Activated CD8-positive, alpha-beta T cell treated with anti-CD3 and anti-CD28 coated beads, Interleukin-2, amount 10 ng/mL, durations not matched to agents 7 days and 5 days (primary cell): ENCODE data around the gene HBZ. TPM values are rescaled to one million over a fixed set of nuclear protein-coding genes. Genes with fewer than 3 reads are reported as not detected.

Experiments
- ATAC-seq: fragments of 150-1000 bp; cut with Tn5 transposase; one replicate; pipeline ENCODE4 v1.10.0; 2021; ENCODE audit warnings: moderate library complexity
- CTCF ChIA-PET: fragments of 350-600 bp; sonication (Branson Sonifier 250); formaldehyde crosslinking; loops from one replicate; lab custom pipeline; 2021; ENCODE audit warnings: antibody characterized with exemption; lab: Charles Lee
- POLR2A ChIA-PET: fragments of 350-600 bp; sonication (Branson Sonifier 250); formaldehyde crosslinking; loops from one replicate; lab custom pipeline; 2021; ENCODE audit warnings: antibody characterized with exemption; lab: Charles Lee
- DNase-seq: peaks from one replicate; pipeline ENCODE4 v3.0.0-alpha.2; 2020
- H3K27ac Mint-ChIP-seq: one replicate; pipeline ENCODE4 v1.8.0; 2021; ENCODE audit warnings: mild to moderate bottlenecking, mixed read lengths
- H3K27me3 Mint-ChIP-seq: one replicate; pipeline ENCODE4 v1.8.0; 2021; ENCODE audit warnings: low read depth, mixed read lengths
- H3K36me3 Mint-ChIP-seq: one replicate; pipeline ENCODE4 v1.8.0; 2021; ENCODE audit warnings: low read depth, mixed read lengths
- H3K4me1 Mint-ChIP-seq: one replicate; pipeline ENCODE4 v1.8.0; 2021; ENCODE audit warnings: low read depth, mixed read lengths
- H3K4me3 Mint-ChIP-seq: one replicate; pipeline ENCODE4 v1.8.0; 2021; ENCODE audit warnings: mild to moderate bottlenecking, mixed read lengths
- H3K9me3 Mint-ChIP-seq: one replicate; pipeline ENCODE4 v1.8.0; 2022; ENCODE audit warnings: mixed read lengths; ENCODE audit not compliant: insufficient read depth
- total RNA-seq, 2 experiments: library from RNA; stranded (reverse); gene quantifications; one replicate each; pipeline ENCODE4 v1.2.3, GENCODE V29; 2021

The HBZ gene
- total RNA-seq = not detected

DNA sequence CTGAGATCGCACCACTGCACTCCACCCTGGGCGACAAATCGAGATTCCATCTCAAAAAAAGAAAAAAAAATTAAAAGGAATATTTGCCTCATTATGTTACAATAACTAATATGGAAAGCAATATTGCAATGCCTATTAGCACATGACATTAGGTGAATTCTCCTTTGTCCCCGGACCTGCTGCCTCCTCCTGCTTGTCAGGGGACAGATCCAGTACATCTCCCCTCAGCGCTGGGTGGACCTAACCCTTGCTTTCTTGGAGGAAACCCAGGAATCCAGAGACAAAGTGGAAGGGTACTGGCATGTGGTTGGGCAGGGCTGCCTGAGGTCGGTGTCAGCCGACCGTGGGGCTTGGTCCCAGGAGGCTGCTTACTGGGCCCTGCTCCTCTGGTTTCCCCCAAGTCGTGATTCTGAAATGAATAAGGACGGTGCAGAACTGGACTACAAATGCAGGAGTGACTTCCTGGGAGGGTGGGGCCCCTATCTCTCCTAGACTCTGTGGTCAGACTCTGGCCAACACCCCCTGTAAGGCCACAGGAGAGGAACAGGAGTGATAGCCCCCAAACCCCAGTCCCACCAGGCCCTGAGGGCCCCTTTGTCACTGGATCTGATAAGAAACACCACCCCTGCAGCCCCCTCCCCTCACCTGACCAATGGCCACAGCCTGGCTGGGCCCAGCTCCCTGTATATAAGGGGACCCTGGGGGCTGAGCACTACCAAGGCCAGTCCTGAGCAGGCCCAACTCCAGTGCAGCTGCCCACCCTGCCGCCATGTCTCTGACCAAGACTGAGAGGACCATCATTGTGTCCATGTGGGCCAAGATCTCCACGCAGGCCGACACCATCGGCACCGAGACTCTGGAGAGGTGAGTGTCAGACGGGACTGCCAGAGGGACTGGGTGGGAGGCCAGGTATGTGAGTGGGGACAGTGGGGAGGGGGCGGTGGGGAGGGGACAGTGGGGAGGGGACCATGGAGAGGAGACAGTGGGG, at the start of gene HBZ:
Gene HBZ (plus strand): TSS at position 504 of the 988 bp plus-strand sequence. CDS start 266 bp downstream, at position 770.
- ATAC-seq = no peak
- peaks cover 24% of the 10 kb centered on the region for H3K27me3 Mint-ChIP-seq
- no peak for DNase-seq
- ChIA-PET POLR2A (no interaction called here), CTCF (no interaction called here)
- H3K4me1 Mint-ChIP-seq = peaks cover 9% of the 10 kb centered on the region
- peak within 1 kb of the TSS; percentile 52 for H3K27ac Mint-ChIP-seq
- H3K9me3 Mint-ChIP-seq = no peaks in the 10 kb centered on the region
- no peaks in the 10 kb centered on the region for H3K36me3 Mint-ChIP-seq
- H3K4me3 Mint-ChIP-seq = no peak within 1 kb of the TSS

DNA sequence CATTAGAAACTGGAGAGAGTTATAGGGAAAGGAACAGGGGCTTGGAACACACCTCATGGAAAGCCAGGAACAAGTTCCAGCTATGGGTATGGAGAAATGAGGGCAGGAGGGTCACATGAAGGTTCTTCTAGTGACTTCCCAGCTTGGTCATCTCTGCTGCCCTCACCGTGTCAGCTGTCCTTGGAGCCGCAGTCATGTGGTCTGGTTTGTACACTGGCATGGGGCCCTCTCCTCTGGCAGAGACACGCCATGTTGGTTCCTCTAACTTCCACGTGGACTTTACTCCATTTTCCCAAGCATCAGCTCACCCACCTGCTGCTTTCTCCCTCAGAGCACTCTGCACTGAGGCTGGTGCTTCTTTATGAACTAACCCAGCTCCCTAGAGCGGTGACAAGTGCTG, 48.1 kb upstream of the HBZ start:
- DNase-seq (no peak), ATAC-seq (no peak)
- H3K27me3 Mint-ChIP-seq = no peaks in the 10 kb centered on the region
- H3K4me3 Mint-ChIP-seq = no peak overlapping the region
- H3K9me3 Mint-ChIP-seq = no peaks in the 10 kb centered on the region
- H3K36me3 Mint-ChIP-seq = peaks cover 16% of the 10 kb centered on the region
- no peaks in the 10 kb centered on the region for H3K4me1 Mint-ChIP-seq
- CTCF ChIA-PET = interaction anchor here (1.0 to 5.5 kb wide), 6 partner anchors 9 to 258 kb away, joined by 3 to 70 read pairs (median 8); no protein-coding TSS in a partner anchor
- POLR2A ChIA-PET = interaction anchor here (1.2 kb wide), 1 partner anchor 14 kb away, joined by 3 read pairs; no protein-coding TSS in a partner anchor
- no peak overlapping the region for H3K27ac Mint-ChIP-seq

GRCh38 chr16:104928-105327, 47.5 kb upstream of the HBZ start:
- ChIA-PET POLR2A (interaction anchor here (1.2 kb wide), 1 partner anchor 15 kb away, joined by 3 read pairs; no protein-coding TSS in a partner anchor), CTCF (interaction anchor here (1.0 to 5.5 kb wide), 6 partner anchors 9 to 257 kb away, joined by 3 to 70 read pairs (median 8); no protein-coding TSS in a partner anchor)
- H3K36me3 Mint-ChIP-seq = peaks cover 21% of the 10 kb centered on the region
- no peaks in the 10 kb centered on the region for H3K9me3 Mint-ChIP-seq
- ATAC-seq (no peak), DNase-seq (no peak)
- H3K4me3 Mint-ChIP-seq = no peak overlapping the region
- no peaks in the 10 kb centered on the region for H3K4me1 Mint-ChIP-seq
- H3K27me3 Mint-ChIP-seq = no peaks in the 10 kb centered on the region
- H3K27ac Mint-ChIP-seq = no peak overlapping the region

GRCh38 chr16:105521-105920, 46.9 kb upstream of the HBZ start:
- Mint-ChIP-seq H3K4me3 (no peak overlapping the region), H3K27me3 (no peaks in the 10 kb centered on the region), H3K36me3 (peaks cover 21% of the 10 kb centered on the region), H3K4me1 (no peaks in the 10 kb centered on the region), H3K9me3 (no peaks in the 10 kb centered on the region), H3K27ac (no peak overlapping the region)
- ChIA-PET POLR2A (interaction anchor here (1.2 kb wide), 1 partner anchor 15 kb away, joined by 3 read pairs; no protein-coding TSS in a partner anchor), CTCF (interaction anchor here (1.2 to 5.5 kb wide), 5 partner anchors 10 to 260 kb away, joined by 3 to 70 read pairs (median 13); no protein-coding TSS in a partner anchor)
- DNase-seq (no peak), ATAC-seq (no peak)

DNA sequence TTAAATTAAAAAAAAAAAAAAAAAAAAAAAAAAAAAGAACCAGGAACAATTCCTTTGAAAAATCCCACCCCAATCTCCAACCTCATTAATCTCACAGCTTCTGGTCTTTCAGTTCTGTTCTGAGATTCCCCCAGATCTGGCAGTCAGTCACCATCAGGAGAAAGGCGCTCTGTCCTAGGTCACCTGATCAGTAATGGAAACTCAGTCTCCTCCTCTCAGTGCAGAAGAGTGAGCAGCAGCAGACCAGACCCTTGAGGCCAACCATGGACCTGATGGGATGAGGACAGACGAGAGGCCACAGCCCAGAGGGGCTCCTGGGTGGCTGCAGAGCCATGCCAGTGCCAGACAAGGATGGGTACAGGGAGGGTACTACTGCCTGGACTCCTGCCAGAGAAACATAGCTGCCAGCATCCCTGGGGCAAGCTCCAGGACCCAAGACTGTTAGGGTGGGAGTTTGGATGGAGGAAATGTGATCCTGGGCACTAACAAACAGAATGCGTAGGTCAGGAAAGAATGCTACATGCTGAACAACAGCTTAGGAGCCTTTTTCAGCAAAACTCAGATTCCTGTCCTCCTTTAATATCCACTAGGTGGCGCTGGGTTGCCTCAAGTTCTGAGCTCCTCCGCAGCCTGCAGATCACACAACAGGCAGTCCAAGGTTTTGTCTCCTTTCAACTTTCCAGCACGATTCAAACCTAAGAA, 45.7 kb upstream of the HBZ start:
- ChIA-PET POLR2A (interaction anchor here (0.7 to 1.2 kb wide), 3 partner anchors 29 to 911 kb away, joined by 3 read pairs; no protein-coding TSS in a partner anchor), CTCF (interaction anchor here (0.7 to 5.5 kb wide), 47 partner anchors 11 to 318 kb away, joined by 3 to 70 read pairs (median 4); partner anchors contain the start of genes HBQ1, LUC7L, MRPL28 and NPRL3)
- ATAC-seq (peak; percentile 89), DNase-seq (peak; percentile 75)
- Mint-ChIP-seq H3K27me3 (no peaks in the 10 kb centered on the region), H3K4me3 (no peak overlapping the region), H3K27ac (no peak overlapping the region), H3K9me3 (no peaks in the 10 kb centered on the region), H3K4me1 (no peaks in the 10 kb centered on the region), H3K36me3 (peaks cover 24% of the 10 kb centered on the region)

DNA sequence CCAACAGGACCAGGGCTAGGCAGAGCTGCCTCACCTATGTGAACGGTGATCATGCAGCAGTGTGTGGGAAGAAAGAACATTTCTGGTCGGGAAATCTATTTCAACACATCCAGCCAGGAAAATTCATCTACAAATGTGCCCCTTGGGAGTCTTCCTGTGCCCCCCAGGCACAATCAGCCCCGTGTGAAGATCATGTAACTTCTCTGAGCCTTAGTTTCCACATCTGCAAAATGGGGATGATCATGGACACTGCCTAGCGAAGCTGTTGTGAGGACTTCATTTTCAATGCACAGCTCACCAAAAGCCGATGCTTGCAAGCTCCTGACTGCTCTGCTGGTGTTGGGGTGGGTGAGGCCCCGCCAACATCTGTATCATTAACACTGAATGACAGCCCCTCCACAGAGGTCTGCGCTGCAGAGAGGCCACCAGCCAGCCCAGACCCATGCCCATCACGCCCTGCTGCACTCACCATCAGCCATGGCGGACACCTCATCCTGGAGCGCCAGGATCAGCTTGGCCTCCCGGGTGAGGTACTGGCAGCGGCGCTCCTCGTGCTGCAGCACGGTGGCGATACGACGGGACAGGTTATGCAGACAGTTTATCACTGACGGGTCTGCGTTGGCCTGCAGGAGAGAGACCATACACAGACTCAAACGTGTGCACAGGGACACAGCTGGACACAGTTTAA, 40.1 kb upstream of the HBZ start:
- Mint-ChIP-seq H3K4me3 (no peak overlapping the region), H3K4me1 (no peaks in the 10 kb centered on the region), H3K9me3 (no peaks in the 10 kb centered on the region), H3K36me3 (peaks cover 33% of the 10 kb centered on the region), H3K27me3 (no peaks in the 10 kb centered on the region), H3K27ac (no peak overlapping the region)
- ATAC-seq (no peak), DNase-seq (no peak)
- POLR2A ChIA-PET = no interaction called here
- CTCF ChIA-PET = interaction anchor here (0.7 kb wide), 1 partner anchor 46 kb away, joined by 3 read pairs; no protein-coding TSS in a partner anchor

DNA sequence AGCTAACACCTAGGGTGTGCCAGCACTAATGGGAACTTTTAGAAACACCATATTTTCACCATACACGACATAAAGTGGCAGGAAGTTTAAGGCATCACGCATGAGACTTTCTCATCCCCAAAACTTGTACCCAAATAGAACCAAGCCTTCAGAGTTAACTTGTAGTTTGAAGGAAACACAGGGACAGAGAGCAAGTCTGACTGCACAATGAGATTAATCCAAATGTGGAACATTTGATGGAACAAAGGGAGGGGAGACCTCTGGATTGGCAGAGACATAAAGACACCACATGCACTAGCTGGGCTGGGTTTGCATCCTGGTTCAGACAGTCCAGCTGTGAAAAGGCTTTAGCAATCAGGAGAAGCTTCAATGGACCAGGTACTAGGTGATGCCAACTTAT, 38.1 kb upstream of the HBZ start:
- Mint-ChIP-seq H3K4me1 (no peaks in the 10 kb centered on the region), H3K27ac (no peak overlapping the region), H3K27me3 (no peaks in the 10 kb centered on the region), H3K4me3 (no peak overlapping the region), H3K9me3 (no peaks in the 10 kb centered on the region), H3K36me3 (peaks cover 28% of the 10 kb centered on the region)
- DNase-seq = no peak
- ChIA-PET POLR2A (no interaction called here), CTCF (no interaction called here)
- no peak for ATAC-seq

- no peak overlapping the region for H3K27ac Mint-ChIP-seq
- H3K36me3 Mint-ChIP-seq = peaks cover 21% of the 10 kb centered on the region
- H3K9me3 Mint-ChIP-seq = no peaks in the 10 kb centered on the region
- CTCF ChIA-PET = interaction anchor here (1.5 to 5.1 kb wide), 4 partner anchors 8 to 246 kb away, joined by 5 to 30 read pairs (median 22); partner anchors contain the start of gene HBQ1
- no peaks in the 10 kb centered on the region for H3K4me1 Mint-ChIP-seq
- H3K27me3 Mint-ChIP-seq = no peaks in the 10 kb centered on the region
- POLR2A ChIA-PET = no interaction called here
- ATAC-seq (no peak), DNase-seq (peak; percentile 15)
- H3K4me3 Mint-ChIP-seq = no peak overlapping the region
Measured at GRCh38 chr16:116015-116414, 36.4 kb upstream of the HBZ start.

- H3K27me3 Mint-ChIP-seq = no peaks in the 10 kb centered on the region
- DNase-seq = peak; percentile 74
- no peaks in the 10 kb centered on the region for H3K9me3 Mint-ChIP-seq
- peaks cover 13% of the 10 kb centered on the region for H3K36me3 Mint-ChIP-seq
- ATAC-seq = peak; percentile 90
- no peak overlapping the region for H3K27ac Mint-ChIP-seq
- no peak overlapping the region for H3K4me3 Mint-ChIP-seq
- ChIA-PET CTCF (interaction anchor here (0.9 to 5.1 kb wide), 13 partner anchors 8 to 247 kb away, joined by 3 to 30 read pairs (median 5); partner anchors contain the start of gene HBQ1), POLR2A (no interaction called here)
- no peaks in the 10 kb centered on the region for H3K4me1 Mint-ChIP-seq
Measured at GRCh38 chr16:117379-118365, 34.8 kb upstream of the HBZ start.

- no peak overlapping the region for H3K27ac Mint-ChIP-seq
- H3K36me3 Mint-ChIP-seq = peaks cover 10% of the 10 kb centered on the region
- CTCF ChIA-PET = interaction anchor here (0.9 to 5.1 kb wide), 7 partner anchors 11 to 243 kb away, joined by 3 to 30 read pairs (median 15); partner anchors contain the start of gene HBQ1
- ATAC-seq (no peak), DNase-seq (no peak)
- POLR2A ChIA-PET = no interaction called here
- H3K4me1 Mint-ChIP-seq = no peaks in the 10 kb centered on the region
- no peaks in the 10 kb centered on the region for H3K9me3 Mint-ChIP-seq
- no peak overlapping the region for H3K4me3 Mint-ChIP-seq
- no peaks in the 10 kb centered on the region for H3K27me3 Mint-ChIP-seq
Measured at GRCh38 chr16:118857-119256, 33.6 kb upstream of the HBZ start.
